ENCODE data around the gene PRKX. TPM values are rescaled to one million over a fixed set of nuclear protein-coding genes. Genes with fewer than 3 reads are reported as not detected.

PRKX gene
- total and polyA plus RNA-seq, 2 of the 13 experiments (the other 11 are each of a cell fraction or from before 2014, with no cell fraction given) = 0.01 to 0.15 TPM

DNA sequence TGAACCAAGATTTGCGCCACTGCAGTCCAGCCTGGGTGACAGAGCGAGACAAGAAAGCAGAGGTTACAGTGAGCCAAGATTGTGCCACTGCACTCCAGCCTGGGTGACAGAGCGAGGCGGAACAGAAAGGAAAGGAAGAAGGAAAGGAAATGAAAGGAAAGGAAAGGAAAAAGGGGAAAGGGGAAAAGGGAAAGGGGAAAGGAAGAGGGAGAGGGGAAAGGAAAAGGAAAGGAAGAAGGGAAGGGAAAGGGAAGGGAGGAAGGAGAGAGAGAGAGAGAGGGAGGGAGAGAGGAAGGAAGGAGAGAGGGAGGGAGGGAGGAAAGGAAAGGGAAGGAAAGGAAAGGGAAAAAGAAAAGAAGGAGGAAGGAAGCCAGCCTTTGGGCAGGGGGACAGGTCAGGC is 76.6 kb downstream of the PRKX start:
- in situ Hi-C loops (cut with HindIII; ENCODE audit: extremely low pct_ligation_motif_present, low pct_unique_long_range_greater_than_20kb) = no loop called here

DNA sequence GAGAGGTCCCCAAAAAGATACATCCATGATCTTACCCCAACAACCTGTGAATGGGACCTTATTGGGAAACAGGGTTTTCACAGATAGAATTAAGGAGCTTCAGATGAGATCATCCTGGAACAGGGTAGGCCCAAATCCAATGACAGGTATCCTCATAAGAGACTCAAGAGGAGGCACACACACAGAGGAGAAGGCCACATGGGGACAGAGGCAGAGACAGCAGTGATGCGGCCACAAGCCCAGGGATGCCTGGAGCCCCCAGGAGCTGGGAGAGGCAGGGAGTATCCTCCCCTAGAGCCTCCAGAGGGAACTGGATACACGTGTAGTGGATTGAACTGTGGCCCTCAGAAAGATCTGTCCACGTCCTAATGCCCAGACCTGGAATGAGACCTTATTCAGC is 82.3 kb downstream of the PRKX start:
- no TSS peak for BruUV-seq (replicated peaks)
- no peak for DNase-seq (ENCODE audit: low spot score)
- Histone ChIP-seq H2AFZ (ENCODE audit: low read length) (no peak overlapping the region), H3K4me2 (ENCODE audit: low read depth, low read length) (no peak overlapping the region), H3K27me3 (ENCODE audit: control insufficient read depth in 1 of 2, insufficient read depth in 2 of 2, low read length in 2 of 2) (no peaks in the 10 kb centered on the region), H3K9me3 (ENCODE audit: low read length) (no peaks in the 10 kb centered on the region), H3K36me3 (replicated peaks in 1 of 2; ENCODE audit: control insufficient read depth in 1 of 2, insufficient read depth in 2 of 2, low read length in 2 of 2) (no peaks in the 10 kb centered on the region), H3K9ac (ENCODE audit: insufficient read depth, low read depth, low read length) (no peak overlapping the region), H3K79me2 (ENCODE audit: insufficient read depth, low read length) (no peaks in the 10 kb centered on the region), H4K20me1 (ENCODE audit: insufficient read depth, low read length) (no peaks in the 10 kb centered on the region), H3K27ac (ENCODE audit: extremely low read length, insufficient read depth, low read length) (no peak overlapping the region), H3K4me3 (replicated peaks in 1 of 3; ENCODE audit: insufficient read depth in 1 of 3, low read depth in 2 of 3, low read length in 3 of 3) (no peak overlapping the region), H3K4me1 (ENCODE audit: insufficient read depth, low read length) (no peaks in the 10 kb centered on the region)
- WGBS (ENCODE audit: low lambda C conversion rate) = 100% methylated on average over 1 of the region's 3 CpGs
- POLR2A ChIA-PET = no interaction called here
- in situ Hi-C loops (cut with HindIII; ENCODE audit: extremely low pct_ligation_motif_present, low pct_unique_long_range_greater_than_20kb) = no loop called here
- CTCF ChIA-PET (ENCODE audit: low intra/inter-chr PET ratio, low total read pairs) = no interaction called here
- intact Hi-C loops (cut with micrococcal nuclease; ENCODE audit: unreplicated experiment) = no loop called here
- no peak for FAIRE-seq
- no peak for ATAC-seq
- TF ChIP-seq ZNF20 (CRISPR knock-in tag; IDR thresholded peaks at IDR 0.05) = no peak

More for the DNA sequence above, 76.6 kb downstream of the PRKX start:
- Histone ChIP-seq H3K9ac (ENCODE audit: insufficient read depth, low read depth, low read length) (no peak overlapping the region), H3K27ac (ENCODE audit: extremely low read length, insufficient read depth, low read length) (no peak overlapping the region), H3K4me1 (ENCODE audit: insufficient read depth, low read length) (no peaks in the 10 kb centered on the region), H3K4me2 (ENCODE audit: low read depth, low read length) (no peak overlapping the region), H3K36me3 (replicated peaks in 1 of 2; ENCODE audit: control insufficient read depth in 1 of 2, insufficient read depth in 2 of 2, low read length in 2 of 2) (no peaks in the 10 kb centered on the region), H3K79me2 (ENCODE audit: insufficient read depth, low read length) (no peaks in the 10 kb centered on the region), H3K27me3 (ENCODE audit: control insufficient read depth in 1 of 2, insufficient read depth in 2 of 2, low read length in 2 of 2) (no peaks in the 10 kb centered on the region; a peak in 1 of 5 replicates), H2AFZ (ENCODE audit: low read length) (no peak overlapping the region), H3K4me3 (replicated peaks in 1 of 3; ENCODE audit: insufficient read depth in 1 of 3, low read depth in 2 of 3, low read length in 3 of 3) (no peak overlapping the region), H3K9me3 (ENCODE audit: low read length) (no peaks in the 10 kb centered on the region), H4K20me1 (ENCODE audit: insufficient read depth, low read length) (no peaks in the 10 kb centered on the region)
- intact Hi-C loops (cut with micrococcal nuclease; ENCODE audit: unreplicated experiment) = loop anchor here (5.0 kb wide), 2 partner anchors 520 to 760 kb away; no protein-coding TSS in a partner anchor
- CTCF ChIA-PET (ENCODE audit: low intra/inter-chr PET ratio, low total read pairs) = no interaction called here
- FAIRE-seq = no peak
- DNase-seq (ENCODE audit: low spot score) = no peak
- 47% methylated on average over 4 of the region's 4 CpGs for WGBS (ENCODE audit: low lambda C conversion rate)
- POLR2A ChIA-PET = no interaction called here
- TF ChIP-seq, protein P1, sequence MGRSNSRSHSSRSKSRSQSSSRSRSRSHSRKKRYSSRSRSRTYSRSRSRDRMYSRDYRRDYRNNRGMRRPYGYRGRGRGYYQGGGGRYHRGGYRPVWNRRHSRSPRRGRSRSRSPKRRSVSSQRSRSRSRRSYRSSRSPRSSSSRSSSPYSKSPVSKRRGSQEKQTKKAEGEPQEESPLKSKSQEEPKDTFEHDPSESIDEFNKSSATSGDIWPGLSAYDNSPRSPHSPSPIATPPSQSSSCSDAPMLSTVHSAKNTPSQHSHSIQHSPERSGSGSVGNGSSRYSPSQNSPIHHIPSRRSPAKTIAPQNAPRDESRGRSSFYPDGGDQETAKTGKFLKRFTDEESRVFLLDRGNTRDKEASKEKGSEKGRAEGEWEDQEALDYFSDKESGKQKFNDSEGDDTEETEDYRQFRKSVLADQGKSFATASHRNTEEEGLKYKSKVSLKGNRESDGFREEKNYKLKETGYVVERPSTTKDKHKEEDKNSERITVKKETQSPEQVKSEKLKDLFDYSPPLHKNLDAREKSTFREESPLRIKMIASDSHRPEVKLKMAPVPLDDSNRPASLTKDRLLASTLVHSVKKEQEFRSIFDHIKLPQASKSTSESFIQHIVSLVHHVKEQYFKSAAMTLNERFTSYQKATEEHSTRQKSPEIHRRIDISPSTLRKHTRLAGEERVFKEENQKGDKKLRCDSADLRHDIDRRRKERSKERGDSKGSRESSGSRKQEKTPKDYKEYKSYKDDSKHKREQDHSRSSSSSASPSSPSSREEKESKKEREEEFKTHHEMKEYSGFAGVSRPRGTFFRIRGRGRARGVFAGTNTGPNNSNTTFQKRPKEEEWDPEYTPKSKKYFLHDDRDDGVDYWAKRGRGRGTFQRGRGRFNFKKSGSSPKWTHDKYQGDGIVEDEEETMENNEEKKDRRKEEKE (IDR thresholded peaks at IDR 0.05) = no peak
- no TSS peak for BruUV-seq (replicated peaks)
- no peak for ATAC-seq
